CD4-positive, alpha-beta T cell (primary cell): ENCODE data around the gene ZNF143. TPM values are rescaled to one million over a fixed set of nuclear protein-coding genes. Genes with fewer than 3 reads are reported as not detected.
A peak's percentile ranks its signal among the peaks of the same experiment; 100 is the strongest.

Source experiments
- ATAC-seq: fragments of 200-7000 bp; cut with Tn5 transposase; one replicate; pipeline ENCODE4 v1.10.0; 2022; ENCODE audit warnings: mild to moderate bottlenecking; ENCODE audit not compliant: poor library complexity
- CTCF ChIA-PET: fragments of 350-600 bp; sonication (Branson Sonifier 250); formaldehyde crosslinking; loops from one replicate; lab custom pipeline; 2021; ENCODE audit warnings: antibody characterized with exemption, inconsistent platforms; lab: Charles Lee
- POLR2A ChIA-PET: fragments of 350-600 bp; sonication (Branson Sonifier 250); formaldehyde crosslinking; loops from one replicate; lab custom pipeline; 2021; ENCODE audit warnings: antibody characterized with exemption, inconsistent platforms; lab: Charles Lee
- DNase-seq, 14 experiments: peaks; one replicate each; pipeline ENCODE4 v3.0.0-alpha.2; 2013 to 2020; ENCODE audit warnings: mixed read lengths in 2 of 14
- H3K27ac ChIP-seq, 2 donors: one replicate each; pipeline versions ENCODE4 v1.5.1 to v1.7.0; 2013; ENCODE audit warnings: low read length in 2 of 2, low read depth in 1 of 2, mild to moderate bottlenecking in 1 of 2
- H3K27me3 ChIP-seq, 2 experiments: 1 replicate in 1 of 2; 2 replicates in 1 of 2; pipeline versions ENCODE4 v1.6.1 to v1.7.0; 2013; ENCODE audit warnings: low read length in 2 of 2, control low read depth in 1 of 2, mild to moderate bottlenecking in 1 of 2, moderate library complexity in 1 of 2; ENCODE audit not compliant: insufficient read depth in 2 of 2, control insufficient read depth in 1 of 2
- H3K36me3 ChIP-seq: one replicate; pipeline ENCODE4 v1.6.1; 2013; ENCODE audit warnings: low read length, control low read depth; ENCODE audit not compliant: insufficient read depth
- H3K4me1 ChIP-seq: one replicate; pipeline ENCODE4 v1.6.1; 2013; ENCODE audit warnings: low read length, control low read depth; ENCODE audit not compliant: insufficient read depth
- H3K4me3 ChIP-seq: one replicate; pipeline ENCODE4 v1.5.1; 2013; ENCODE audit warnings: mild to moderate bottlenecking, low read length, moderate library complexity
- H3K9me3 ChIP-seq, 2 experiments: 1 replicate in 1 of 2; 2 replicates in 1 of 2; pipeline versions ENCODE4 v1.6.1 to v1.7.0; 2013; ENCODE audit warnings: low read length in 2 of 2, mild to moderate bottlenecking in 2 of 2, control low read depth in 1 of 2, moderate library complexity in 1 of 2; ENCODE audit not compliant: control insufficient read depth in 1 of 2, insufficient read depth in 1 of 2
- H3K27ac Mint-ChIP-seq: one replicate; pipeline ENCODE4 v1.8.0; 2020; ENCODE audit warnings: mixed read lengths
- H3K27me3 Mint-ChIP-seq: one replicate; pipeline ENCODE4 v1.8.0; 2021; ENCODE audit warnings: mixed read lengths
- H3K36me3 Mint-ChIP-seq: one replicate; pipeline ENCODE4 v1.8.0; 2021; ENCODE audit warnings: low read depth, mixed read lengths
- H3K4me1 Mint-ChIP-seq: one replicate; pipeline ENCODE4 v1.8.0; 2021; ENCODE audit warnings: low read depth, mixed read lengths
- H3K4me3 Mint-ChIP-seq: one replicate; pipeline ENCODE4 v1.8.0; 2020; ENCODE audit warnings: mild to moderate bottlenecking, mixed read lengths
- H3K9me3 Mint-ChIP-seq: one replicate; pipeline ENCODE4 v1.8.0; 2020; ENCODE audit warnings: mixed read lengths
- CTCF ChIP-seq: fragments of 200-600 bp; IDR thresholded peaks from one replicate; pipeline ENCODE4 v1.8.0; 2022; ENCODE audit warnings: antibody characterized with exemption, mild to moderate bottlenecking
- intact Hi-C, 2 experiments: fragments of 100-400 bp; cut with DNase I in 1 of 2; cut with micrococcal nuclease in 1 of 2; formaldehyde crosslinking; loops; one replicate each; pipeline versions ENCODE4 v1.15.1 to v1.9.0; 2023 to 2025; cut with DNase I, micrococcal nuclease
- total RNA-seq, 174 experiments: library from RNA in 2 of 174; stranded (reverse) in 2 of 174; gene quantifications; one replicate each; pipeline ENCODE4 v1.2.3 and lab custom pipeline; 2021 to 2026

ZNF143 gene
- total RNA-seq, 2 experiments from 2014 or later, result 18.0 to 20.3 TPM

- H3K27ac Mint-ChIP-seq, result no peak overlapping the region
- Histone ChIP-seq H3K4me3 (no peak overlapping the region), H3K4me1 (no peaks in the 10 kb centered on the region), H3K27me3 (no peaks in the 10 kb centered on the region), H3K36me3 (peaks cover 8% of the 10 kb centered on the region), H3K27ac (no peak overlapping the region), H3K9me3 (no peaks in the 10 kb centered on the region)
- H3K4me1 Mint-ChIP-seq, result no peaks in the 10 kb centered on the region
- intact Hi-C loops, result loop anchor here in 1 of 2 experiments (2.0 to 10.0 kb wide), 2 partner anchors 442 to 792 kb away; no protein-coding TSS in a partner anchor
- CTCF ChIA-PET, result interaction anchor here (1.1 to 4.4 kb wide), 2 partner anchors 79 to 215 kb away, joined by 3 to 92 read pairs; no protein-coding TSS in a partner anchor
- peaks cover 1% of the 10 kb centered on the region for H3K36me3 Mint-ChIP-seq
- H3K4me3 Mint-ChIP-seq, result no peak overlapping the region
- no peak for TF ChIP-seq CTCF
- no peaks in the 10 kb centered on the region for H3K27me3 Mint-ChIP-seq
- H3K9me3 Mint-ChIP-seq, result no peaks in the 10 kb centered on the region
- POLR2A ChIA-PET, result no interaction called here
- no peak for DNase-seq
- no peak for ATAC-seq
These were observed 72.2 kb downstream of the ZNF143 start for GRCh38 chr11:9533058-9533457.

- ATAC-seq (no peak), DNase-seq (no peak)
- ChIA-PET POLR2A (interaction anchor here (2.2 kb wide), 1 partner anchor 80 kb away, joined by 19 read pairs; no protein-coding TSS in a partner anchor), CTCF (interaction anchor here (1.9 to 4.4 kb wide), 2 partner anchors 78 to 215 kb away, joined by 9 to 92 read pairs; no protein-coding TSS in a partner anchor)
- Mint-ChIP-seq H3K4me3 (no peak overlapping the region), H3K9me3 (no peaks in the 10 kb centered on the region), H3K27ac (no peak overlapping the region), H3K4me1 (no peaks in the 10 kb centered on the region), H3K36me3 (no peaks in the 10 kb centered on the region), H3K27me3 (no peaks in the 10 kb centered on the region)
- Histone ChIP-seq H3K4me1 (no peaks in the 10 kb centered on the region), H3K27me3 (no peaks in the 10 kb centered on the region), H3K27ac (no peak overlapping the region), H3K9me3 (no peaks in the 10 kb centered on the region), H3K36me3 (peaks cover 3% of the 10 kb centered on the region), H3K4me3 (no peak overlapping the region)
- TF ChIP-seq CTCF, result no peak
- intact Hi-C loops, result loop anchor here (1.0 to 10.0 kb wide), 5 partner anchors 79 to 791 kb away; no protein-coding TSS in a partner anchor
These were observed 73.1 kb downstream of the ZNF143 start for GRCh38 chr11:9533736-9534473.

GRCh38 chr11:9535189-9535781 is 74.5 kb downstream of the ZNF143 start:
- POLR2A ChIA-PET, result interaction anchor here (0.7 to 2.2 kb wide), 4 partner anchors 13 to 78 kb away, joined by 3 to 19 read pairs (median 5); partner anchors contain the start of gene WEE1
- no peaks in the 10 kb centered on the region for H3K36me3 Mint-ChIP-seq
- Histone ChIP-seq H3K27ac (no peak overlapping the region), H3K27me3 (no peaks in the 10 kb centered on the region), H3K4me1 (no peaks in the 10 kb centered on the region), H3K9me3 (no peaks in the 10 kb centered on the region), H3K36me3 (peaks cover 2% of the 10 kb centered on the region), H3K4me3 (no peak overlapping the region)
- TF ChIP-seq CTCF, result peak; percentile 86
- H3K27ac Mint-ChIP-seq, result no peak overlapping the region
- CTCF ChIA-PET, result interaction anchor here (0.6 to 4.4 kb wide), 23 partner anchors 10 to 790 kb away, joined by 3 to 92 read pairs (median 4); partner anchors contain the start of gene WEE1
- peak; percentile 64 for ATAC-seq
- DNase-seq, result peak; percentile 63 to 89 (median 72)
- no peaks in the 10 kb centered on the region for H3K9me3 Mint-ChIP-seq
- intact Hi-C loops, result loop anchor here (1.0 to 10.0 kb wide), 6 partner anchors 37 to 788 kb away; partner anchors contain the start of genes ADM (in 1 of the 2) and WEE1 (in 1 of the 2)
- H3K4me3 Mint-ChIP-seq, result no peak overlapping the region
- no peaks in the 10 kb centered on the region for H3K27me3 Mint-ChIP-seq
- H3K4me1 Mint-ChIP-seq, result no peaks in the 10 kb centered on the region
